ENCODE data around the gene KRT14. TPM values are rescaled to one million over a fixed set of nuclear protein-coding genes. Genes with fewer than 3 reads are reported as not detected.
"Not testable (repeated sequence)": the region's sequence is repeated elsewhere in the genome, so short reads cannot be mapped to it uniquely, and the experiment has no call there.

KRT14 gene
- total RNA-seq, 4 donors from 2014 or later: 115 to 7,717 (median 1,579) TPM

DNA sequence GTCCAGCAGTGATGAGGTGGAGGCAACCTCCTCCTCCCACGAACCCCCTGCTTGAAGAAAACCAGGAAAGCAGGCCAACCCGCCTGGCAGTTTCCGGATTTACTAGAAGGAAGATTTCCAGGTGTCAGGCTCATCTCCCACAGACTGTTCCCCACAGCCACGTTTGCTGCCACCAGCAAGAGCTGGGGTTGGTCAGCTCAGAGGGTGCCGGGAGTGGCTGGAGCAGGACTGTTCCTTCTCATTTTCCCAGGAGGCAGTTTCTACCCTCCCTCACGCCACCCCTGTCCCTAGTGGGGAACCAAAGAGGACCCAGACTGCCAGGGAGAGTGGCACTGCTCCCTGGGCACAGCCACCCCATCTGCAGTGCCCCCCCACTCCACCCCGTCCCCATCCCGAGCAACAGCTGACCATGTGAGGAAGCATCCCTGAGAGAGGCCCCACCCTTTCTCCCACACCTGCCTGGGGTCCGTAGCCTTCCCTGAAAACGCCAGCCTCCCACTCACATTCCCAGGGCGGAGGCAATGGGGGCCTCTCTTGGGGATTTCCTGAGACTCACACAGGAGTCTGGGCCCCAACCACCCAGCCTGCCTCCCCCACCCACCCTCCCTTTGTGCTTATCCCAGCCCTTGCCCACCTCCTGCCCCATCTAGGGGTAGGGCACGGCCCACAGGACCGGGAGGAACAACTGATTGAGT lies 31.8 kb upstream of the KRT14 start:
- no peak for DNase-seq
- WGBS, 2 donors: 33 to 66% methylated on average over 1 to 3 of the region's 13 CpGs
- no peak for TF ChIP-seq POLR2A (IDR thresholded peaks at IDR 0.05)
- TF ChIP-seq, protein P1, sequence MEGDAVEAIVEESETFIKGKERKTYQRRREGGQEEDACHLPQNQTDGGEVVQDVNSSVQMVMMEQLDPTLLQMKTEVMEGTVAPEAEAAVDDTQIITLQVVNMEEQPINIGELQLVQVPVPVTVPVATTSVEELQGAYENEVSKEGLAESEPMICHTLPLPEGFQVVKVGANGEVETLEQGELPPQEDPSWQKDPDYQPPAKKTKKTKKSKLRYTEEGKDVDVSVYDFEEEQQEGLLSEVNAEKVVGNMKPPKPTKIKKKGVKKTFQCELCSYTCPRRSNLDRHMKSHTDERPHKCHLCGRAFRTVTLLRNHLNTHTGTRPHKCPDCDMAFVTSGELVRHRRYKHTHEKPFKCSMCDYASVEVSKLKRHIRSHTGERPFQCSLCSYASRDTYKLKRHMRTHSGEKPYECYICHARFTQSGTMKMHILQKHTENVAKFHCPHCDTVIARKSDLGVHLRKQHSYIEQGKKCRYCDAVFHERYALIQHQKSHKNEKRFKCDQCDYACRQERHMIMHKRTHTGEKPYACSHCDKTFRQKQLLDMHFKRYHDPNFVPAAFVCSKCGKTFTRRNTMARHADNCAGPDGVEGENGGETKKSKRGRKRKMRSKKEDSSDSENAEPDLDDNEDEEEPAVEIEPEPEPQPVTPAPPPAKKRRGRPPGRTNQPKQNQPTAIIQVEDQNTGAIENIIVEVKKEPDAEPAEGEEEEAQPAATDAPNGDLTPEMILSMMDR (IDR thresholded peaks at IDR 0.05): no peak
- Histone ChIP-seq H3K9me3 (no peaks in the 10 kb centered on the region), H3K4me1 (peaks cover 0 to 35% (median 0%) of the 10 kb centered on the region in 3 donors), H3K4me3 (no peak overlapping the region), H3K36me3 (no peaks in the 10 kb centered on the region), H3K27ac (no peak overlapping the region), H3K27me3 (peaks cover 0 to 93% (median 0%) of the 10 kb centered on the region in 4 donors)
- intact Hi-C loops (cut with DNase I): no loop called here

DNA sequence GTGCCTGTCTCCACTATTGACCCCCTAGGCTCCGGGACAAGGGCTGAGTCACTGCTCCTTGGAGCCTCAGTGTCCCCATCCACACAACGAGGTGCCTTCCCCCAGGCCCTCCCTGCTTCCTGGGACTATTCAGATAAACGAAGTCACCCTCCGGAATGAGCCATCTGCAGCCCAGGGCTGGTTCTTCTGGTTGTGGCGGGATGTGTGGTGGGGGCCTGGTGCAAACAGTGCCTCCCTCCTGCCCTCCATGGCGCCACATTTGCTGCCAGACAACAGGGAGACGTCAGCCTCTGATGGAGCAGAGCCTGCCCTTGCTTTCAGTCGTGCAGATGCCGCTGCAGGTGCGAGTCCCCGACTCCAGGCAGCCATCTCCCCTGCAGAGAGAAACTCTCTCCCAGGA lies 31.0 kb upstream of the KRT14 start:
- intact Hi-C loops (cut with DNase I): no loop called here
- H3K9me3 ChIP-seq: no peaks in the 10 kb centered on the region
- DNase-seq: no peak
- H3K4me3 ChIP-seq: no peak overlapping the region
- H3K27ac ChIP-seq: no peak overlapping the region
- H3K27me3 ChIP-seq: peaks cover 0 to 90% (median 0%) of the 10 kb centered on the region in 4 donors
- H3K36me3 ChIP-seq: no peaks in the 10 kb centered on the region
- 43 to 64% methylated on average over 3 to 9 of the region's 11 CpGs for WGBS, 2 donors
- no peak for TF ChIP-seq POLR2A (IDR thresholded peaks at IDR 0.05)
- TF ChIP-seq, protein P1 (IDR thresholded peaks at IDR 0.05): no peak
- H3K4me1 ChIP-seq: peaks cover 1 to 36% (median 4%) of the 10 kb centered on the region in 3 donors

DNA sequence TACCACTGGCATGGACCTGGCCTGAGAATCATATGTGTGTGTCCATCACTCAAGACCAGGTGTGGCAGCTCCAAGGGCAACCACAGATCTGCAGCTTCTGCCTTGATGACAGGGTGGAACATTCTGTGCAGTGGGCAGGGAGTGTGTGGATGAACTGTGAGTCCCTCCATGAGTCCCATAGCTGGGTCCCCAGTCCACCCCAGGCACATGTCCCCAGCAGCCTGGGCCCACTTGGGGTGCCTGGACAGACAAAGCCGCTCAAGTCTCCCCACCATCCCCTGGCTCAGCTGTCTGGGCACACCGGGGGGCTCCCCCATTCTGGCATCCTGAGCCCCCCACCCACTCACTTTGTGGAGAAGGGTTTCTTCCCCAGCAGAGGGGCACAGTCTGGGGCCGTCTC lies 30.4 kb upstream of the KRT14 start:
- peaks cover 0 to 87% (median 0%) of the 10 kb centered on the region in 4 donors for H3K27me3 ChIP-seq
- TF ChIP-seq, protein P1 (IDR thresholded peaks at IDR 0.05): no peak
- no peak for TF ChIP-seq POLR2A (IDR thresholded peaks at IDR 0.05)
- H3K9me3 ChIP-seq: no peaks in the 10 kb centered on the region
- DNase-seq: no peak
- intact Hi-C loops (cut with DNase I): no loop called here
- 50 to 80% methylated on average over 1 to 2 of the region's 3 CpGs for WGBS, 2 donors
- H3K27ac ChIP-seq: no peak overlapping the region
- no peak overlapping the region for H3K4me3 ChIP-seq
- H3K36me3 ChIP-seq: no peaks in the 10 kb centered on the region
- H3K4me1 ChIP-seq: peaks cover 7 to 41% (median 8%) of the 10 kb centered on the region in 3 donors

DNA sequence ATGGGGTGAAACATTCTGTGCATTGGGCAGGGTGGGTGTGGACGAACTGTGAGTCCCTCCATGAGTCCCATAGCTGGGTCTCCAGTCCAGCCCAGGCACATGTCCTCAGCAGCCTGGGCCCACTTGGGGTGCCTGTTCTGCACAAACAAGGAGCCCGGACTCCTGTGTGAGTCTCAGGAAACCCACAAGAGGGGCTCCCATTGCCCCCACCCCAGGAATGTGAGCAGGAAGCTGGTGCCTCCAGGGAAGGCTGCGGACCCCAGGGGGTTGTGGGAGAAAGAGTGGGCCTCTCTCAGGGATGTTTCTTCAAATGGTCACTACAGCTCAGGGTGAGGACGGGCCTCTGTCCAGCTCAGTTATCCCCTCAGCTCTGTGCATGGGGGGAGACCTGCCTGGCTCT lies 29.8 kb upstream of the KRT14 start:
- H3K27ac ChIP-seq; DNase-seq; H3K9me3 ChIP-seq; intact Hi-C loops (cut with DNase I); H3K4me3 ChIP-seq; H3K36me3 ChIP-seq: not testable (repeated sequence)
- peaks cover 0 to 89% (median 0%) of the 10 kb centered on the region in 4 donors for H3K27me3 ChIP-seq
- 92 to 100% methylated on average over 1 to 2 of the region's 4 CpGs for WGBS, 2 donors
- H3K4me1 ChIP-seq: peaks cover 8 to 46% (median 10%) of the 10 kb centered on the region in 3 donors

DNA sequence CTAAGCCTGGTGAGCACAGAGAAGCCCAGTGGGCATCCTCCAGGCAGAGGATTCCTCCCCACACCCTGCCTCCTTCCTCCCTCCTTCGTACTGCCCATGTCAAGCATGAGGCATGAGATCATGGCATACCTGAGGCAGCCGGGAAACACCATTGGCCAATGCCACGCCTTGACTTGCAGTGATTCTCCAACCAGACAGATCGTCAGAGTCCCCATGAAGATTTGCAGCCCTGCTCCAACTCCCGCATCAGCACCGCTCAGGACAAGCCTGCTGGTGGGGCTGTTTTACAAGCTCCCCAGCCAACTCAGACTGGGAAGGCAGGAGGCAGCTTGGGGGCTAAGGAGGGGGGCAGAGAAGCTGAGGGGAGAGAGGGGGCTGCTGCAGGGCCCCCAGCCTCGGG lies 28.8 kb upstream of the KRT14 start:
- Histone ChIP-seq H3K4me1 (peaks cover 8 to 36% (median 10%) of the 10 kb centered on the region in 3 donors), H3K9me3 (no peaks in the 10 kb centered on the region), H3K27me3 (peaks cover 0 to 89% (median 0%) of the 10 kb centered on the region in 4 donors), H3K27ac (no peak overlapping the region), H3K4me3 (no peak overlapping the region), H3K36me3 (no peaks in the 10 kb centered on the region)
- WGBS, 2 donors: 0 to 46% methylated on average over 5 of the region's 7 CpGs
- DNase-seq: no peak
- TF ChIP-seq POLR2A (IDR thresholded peaks at IDR 0.05): no peak
- TF ChIP-seq, protein P1 (IDR thresholded peaks at IDR 0.05): no peak
- intact Hi-C loops (cut with DNase I): no loop called here

DNA sequence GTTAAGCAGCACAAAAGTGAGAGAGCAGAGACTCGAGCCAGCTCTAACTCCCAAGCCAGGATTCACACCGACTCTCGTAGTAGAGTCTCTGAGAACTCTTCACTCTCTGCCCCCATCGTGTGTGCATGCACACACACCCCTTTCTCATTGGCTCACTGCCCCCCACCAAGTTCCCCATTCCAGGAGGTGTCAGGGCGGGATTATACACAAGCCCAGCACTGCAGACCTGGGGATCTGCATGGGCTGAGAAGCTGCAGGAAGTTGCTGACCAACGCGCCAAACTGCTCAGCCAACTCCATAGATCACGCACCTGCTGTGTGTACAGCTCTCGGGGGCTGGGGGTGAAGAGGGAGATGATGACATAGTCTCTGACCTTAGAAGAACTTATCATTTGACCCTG lies 28.1 kb upstream of the KRT14 start:
- H3K36me3 ChIP-seq; intact Hi-C loops (cut with DNase I); DNase-seq; H3K9me3 ChIP-seq; H3K4me3 ChIP-seq; H3K27ac ChIP-seq: not testable (repeated sequence)
- Histone ChIP-seq H3K27me3 (peaks cover 0 to 88% (median 0%) of the 10 kb centered on the region in 4 donors), H3K4me1 (peaks cover 8 to 34% (median 10%) of the 10 kb centered on the region in 3 donors)
- 58% methylated on average over 6 of the region's 9 CpGs; no CpG with 5 or more reads in 1 of the 2 donors for WGBS, 2 donors

Measured in esophagus squamous epithelium (tissue), 5 donors.